ENCODE results near the gene RWDD3. TPM values are rescaled to one million over a fixed set of nuclear protein-coding genes. Genes with fewer than 3 reads are reported as not detected.

The RWDD3 gene
- total RNA-seq, 2 experiments from 2014 or later, result 10.5 to 14.3 TPM

DNA sequence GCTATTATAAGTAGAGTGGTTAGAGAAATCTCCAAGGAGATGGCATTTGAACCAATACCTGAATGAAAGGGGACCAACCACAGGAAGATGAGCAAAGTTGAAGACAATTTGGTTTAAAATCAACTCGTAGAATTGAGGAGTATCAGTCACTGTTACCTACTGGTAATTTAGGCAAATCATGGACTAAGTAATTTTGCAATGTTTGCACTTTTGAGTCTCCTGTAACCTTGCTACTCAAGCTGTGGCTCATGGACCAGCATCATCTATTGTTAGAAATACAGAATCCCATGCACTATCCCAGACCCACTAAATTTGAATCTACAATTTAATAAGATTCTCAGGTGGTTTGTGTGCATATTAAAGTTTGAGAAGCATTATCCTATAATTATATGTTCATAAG, 21.8 kb downstream of the RWDD3 start:
- peaks cover 18% of the 10 kb centered on the region for H3K36me3 Mint-ChIP-seq (ENCODE audit: low read depth)
- CTCF ChIA-PET, result interaction anchor here (0.7 to 1.4 kb wide), 2 partner anchors 22 to 337 kb away, joined by 3 to 4 read pairs; partner anchors contain the start of gene RWDD3
- POLR2A ChIA-PET, result no interaction called here
- no peak for ATAC-seq
- no peak overlapping the region for H3K4me3 Mint-ChIP-seq
- H3K4me1 Mint-ChIP-seq, result no peaks in the 10 kb centered on the region
- no peak overlapping the region for H3K27ac Mint-ChIP-seq
- no peaks in the 10 kb centered on the region for H3K27me3 Mint-ChIP-seq
- DNase-seq, result no peak
- peaks cover 3% of the 10 kb centered on the region for H3K9me3 Mint-ChIP-seq (ENCODE audit: low read depth)
- intact Hi-C loops (cut with DNase I, micrococcal nuclease), result no loop called here

DNA sequence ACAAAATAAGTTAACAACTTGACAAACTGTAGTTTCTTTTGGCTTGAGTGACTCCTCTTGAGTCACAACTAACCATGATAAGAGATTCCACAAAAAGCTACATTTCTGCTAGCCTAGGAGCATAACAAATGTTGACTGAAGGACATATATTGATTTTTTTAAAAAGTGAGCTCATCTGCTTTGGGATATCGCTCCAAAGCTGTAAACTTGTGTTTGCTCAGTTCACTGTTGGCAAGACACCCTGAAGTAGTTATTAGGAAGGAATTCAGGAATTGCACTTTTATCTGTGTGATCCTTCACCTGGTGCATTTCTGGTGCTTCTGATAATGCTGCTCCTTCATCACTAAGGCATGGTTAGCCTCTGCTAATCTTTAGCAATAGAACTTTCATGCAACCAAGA, 23.7 kb downstream of the RWDD3 start:
- ChIA-PET CTCF (no interaction called here), POLR2A (no interaction called here)
- intact Hi-C loops (cut with DNase I, micrococcal nuclease), result no loop called here
- Mint-ChIP-seq H3K9me3 (ENCODE audit: low read depth) (peaks cover 3% of the 10 kb centered on the region), H3K27me3 (no peaks in the 10 kb centered on the region), H3K36me3 (ENCODE audit: low read depth) (peaks cover 7% of the 10 kb centered on the region), H3K27ac (no peak overlapping the region), H3K4me1 (no peaks in the 10 kb centered on the region), H3K4me3 (no peak overlapping the region)
- DNase-seq, result no peak
- ATAC-seq, result no peak

DNA sequence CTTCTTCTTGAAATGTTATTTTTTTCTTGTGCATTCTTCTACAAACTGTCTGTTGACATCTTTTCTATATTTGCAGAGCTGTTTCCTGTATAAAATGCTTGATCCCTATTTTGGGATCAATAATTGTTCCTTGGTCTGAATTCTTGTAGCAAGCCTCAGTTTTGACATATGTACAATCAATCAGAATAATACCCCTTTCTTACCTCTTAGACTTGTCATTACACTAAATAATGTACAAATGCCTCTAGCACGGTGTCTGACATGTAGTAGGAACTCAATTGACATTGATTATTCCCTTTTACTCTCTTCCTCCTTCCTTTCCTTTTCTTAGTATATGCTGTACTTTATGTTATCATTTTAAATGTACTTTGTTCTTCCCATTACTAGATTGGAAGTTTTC, 25.2 kb downstream of the RWDD3 start:
- H3K4me3 Mint-ChIP-seq, result no peak overlapping the region
- H3K4me1 Mint-ChIP-seq, result no peaks in the 10 kb centered on the region
- H3K27me3 Mint-ChIP-seq, result no peaks in the 10 kb centered on the region

DNA sequence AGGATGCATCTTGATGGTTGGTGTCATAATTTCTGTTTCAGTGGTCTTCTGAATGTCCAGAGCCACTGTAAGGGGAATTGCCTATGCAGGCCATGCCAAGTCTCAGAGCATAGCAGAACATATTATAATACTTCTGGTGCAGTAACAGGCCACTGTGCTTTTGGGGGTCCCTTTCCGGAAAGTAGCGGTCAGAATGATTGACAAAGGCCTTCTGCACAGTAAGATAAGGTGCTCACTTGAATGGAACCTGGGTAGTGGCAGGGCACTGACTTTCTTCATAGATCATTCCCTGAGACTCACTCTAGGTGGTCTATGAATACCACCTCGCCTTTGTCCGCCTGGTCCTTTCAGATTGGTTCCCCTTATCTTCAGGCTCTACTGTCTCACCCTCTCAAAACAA, 28.9 kb downstream of the RWDD3 start:
- Mint-ChIP-seq H3K4me1 (no peaks in the 10 kb centered on the region), H3K27me3 (peaks cover 4% of the 10 kb centered on the region), H3K27ac (no peak overlapping the region), H3K4me3 (no peak overlapping the region), H3K36me3 (ENCODE audit: low read depth) (no peaks in the 10 kb centered on the region), H3K9me3 (ENCODE audit: low read depth) (no peaks in the 10 kb centered on the region)
- CTCF ChIA-PET, result no interaction called here
- no peak for DNase-seq
- intact Hi-C loops (cut with DNase I, micrococcal nuclease), result no loop called here
- no peak for ATAC-seq
- POLR2A ChIA-PET, result no interaction called here

More for the DNA sequence above, 25.2 kb downstream of the RWDD3 start:
- intact Hi-C loops (cut with DNase I, micrococcal nuclease), result no loop called here
- H3K36me3 Mint-ChIP-seq (ENCODE audit: low read depth), result no peaks in the 10 kb centered on the region
- H3K9me3 Mint-ChIP-seq (ENCODE audit: low read depth), result no peaks in the 10 kb centered on the region
- CTCF ChIA-PET, result no interaction called here
- POLR2A ChIA-PET, result no interaction called here
- H3K27ac Mint-ChIP-seq, result no peak overlapping the region
- DNase-seq (no peak), ATAC-seq (no peak)

- Mint-ChIP-seq H3K4me1 (no peaks in the 10 kb centered on the region), H3K27me3 (peaks cover 4% of the 10 kb centered on the region), H3K27ac (no peak overlapping the region), H3K9me3 (ENCODE audit: low read depth) (no peaks in the 10 kb centered on the region), H3K36me3 (ENCODE audit: low read depth) (no peaks in the 10 kb centered on the region), H3K4me3 (no peak overlapping the region)
- POLR2A ChIA-PET, result no interaction called here
- DNase-seq, result no peak
- CTCF ChIA-PET, result no interaction called here
- intact Hi-C loops (cut with DNase I, micrococcal nuclease), result no loop called here
- ATAC-seq, result no peak
These were observed 29.4 kb downstream of the RWDD3 start for GRCh38 chr1:95263450-95263849.

- no peak for ATAC-seq
- no peaks in the 10 kb centered on the region for H3K9me3 Mint-ChIP-seq (ENCODE audit: low read depth)
- no peak overlapping the region for H3K4me3 Mint-ChIP-seq
- H3K27me3 Mint-ChIP-seq, result peaks cover 6% of the 10 kb centered on the region
- H3K27ac Mint-ChIP-seq, result no peak overlapping the region
- H3K4me1 Mint-ChIP-seq, result no peaks in the 10 kb centered on the region
- no peaks in the 10 kb centered on the region for H3K36me3 Mint-ChIP-seq (ENCODE audit: low read depth)
- POLR2A ChIA-PET, result no interaction called here
- intact Hi-C loops (cut with DNase I, micrococcal nuclease), result no loop called here
- CTCF ChIA-PET, result no interaction called here
- no peak for DNase-seq
These were observed 31.1 kb downstream of the RWDD3 start for GRCh38 chr1:95265106-95265505.

DNA sequence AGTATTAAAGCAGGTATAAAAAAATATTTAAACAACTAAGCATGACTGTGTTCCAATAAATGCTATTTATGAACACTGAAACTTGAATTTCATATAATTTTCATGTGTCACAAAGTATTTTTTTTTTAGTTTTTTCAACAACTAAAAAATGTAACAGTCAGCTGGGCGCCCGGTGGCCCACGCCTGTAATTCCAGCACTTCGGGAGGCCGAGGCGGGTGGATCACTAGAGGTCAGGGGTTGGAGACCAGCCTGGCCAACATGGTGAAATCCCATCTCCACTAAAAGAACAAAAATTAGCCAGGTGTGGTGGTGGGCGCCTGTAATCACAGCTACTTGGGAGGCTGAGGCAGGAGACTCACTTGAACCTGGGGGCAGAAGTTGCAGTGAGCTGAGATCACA, 42.4 kb downstream of the RWDD3 start:
- no peaks in the 10 kb centered on the region for H3K27me3 Mint-ChIP-seq
- intact Hi-C loops (cut with DNase I, micrococcal nuclease), result no loop called here
- POLR2A ChIA-PET, result no interaction called here
- H3K4me1 Mint-ChIP-seq, result no peaks in the 10 kb centered on the region
- DNase-seq (no peak), ATAC-seq (no peak)
- peaks cover 4% of the 10 kb centered on the region for H3K9me3 Mint-ChIP-seq (ENCODE audit: low read depth)
- H3K4me3 Mint-ChIP-seq, result no peak overlapping the region
- no peaks in the 10 kb centered on the region for H3K36me3 Mint-ChIP-seq (ENCODE audit: low read depth)
- CTCF ChIA-PET, result no interaction called here
- no peak overlapping the region for H3K27ac Mint-ChIP-seq

- DNase-seq (no peak), ATAC-seq (no peak)
- Mint-ChIP-seq H3K27me3 (no peaks in the 10 kb centered on the region), H3K9me3 (ENCODE audit: low read depth) (peaks cover 4% of the 10 kb centered on the region), H3K36me3 (ENCODE audit: low read depth) (no peaks in the 10 kb centered on the region), H3K4me3 (no peak overlapping the region), H3K4me1 (no peaks in the 10 kb centered on the region), H3K27ac (no peak overlapping the region)
- CTCF ChIA-PET, result no interaction called here
- POLR2A ChIA-PET, result no interaction called here
- intact Hi-C loops (cut with DNase I, micrococcal nuclease), result no loop called here
These were observed 44.4 kb downstream of the RWDD3 start for GRCh38 chr1:95278173-95279006.

GRCh38 chr1:95281781-95282517, 47.9 kb downstream of the RWDD3 start:
- ATAC-seq, result no peak
- CTCF ChIA-PET, result interaction anchor here (0.6 kb wide), 1 partner anchor 56 kb away, joined by 3 read pairs; no protein-coding TSS in a partner anchor
- DNase-seq, result no peak
- no peaks in the 10 kb centered on the region for H3K9me3 Mint-ChIP-seq (ENCODE audit: low read depth)
- intact Hi-C loops (cut with DNase I, micrococcal nuclease), result no loop called here
- no peak overlapping the region for H3K27ac Mint-ChIP-seq
- no peaks in the 10 kb centered on the region for H3K36me3 Mint-ChIP-seq (ENCODE audit: low read depth)
- no peaks in the 10 kb centered on the region for H3K4me1 Mint-ChIP-seq
- POLR2A ChIA-PET, result no interaction called here
- no peaks in the 10 kb centered on the region for H3K27me3 Mint-ChIP-seq
- no peak overlapping the region for H3K4me3 Mint-ChIP-seq

GRCh38 chr1:95282518-95282895, 48.5 kb downstream of the RWDD3 start:
- no peak for ATAC-seq
- POLR2A ChIA-PET, result no interaction called here
- Mint-ChIP-seq H3K27me3 (no peaks in the 10 kb centered on the region), H3K36me3 (ENCODE audit: low read depth) (no peaks in the 10 kb centered on the region), H3K27ac (no peak overlapping the region), H3K9me3 (ENCODE audit: low read depth) (no peaks in the 10 kb centered on the region), H3K4me3 (no peak overlapping the region), H3K4me1 (no peaks in the 10 kb centered on the region)
- CTCF ChIA-PET, result no interaction called here
- no peak for DNase-seq
- intact Hi-C loops (cut with DNase I, micrococcal nuclease), result no loop called here

DNA sequence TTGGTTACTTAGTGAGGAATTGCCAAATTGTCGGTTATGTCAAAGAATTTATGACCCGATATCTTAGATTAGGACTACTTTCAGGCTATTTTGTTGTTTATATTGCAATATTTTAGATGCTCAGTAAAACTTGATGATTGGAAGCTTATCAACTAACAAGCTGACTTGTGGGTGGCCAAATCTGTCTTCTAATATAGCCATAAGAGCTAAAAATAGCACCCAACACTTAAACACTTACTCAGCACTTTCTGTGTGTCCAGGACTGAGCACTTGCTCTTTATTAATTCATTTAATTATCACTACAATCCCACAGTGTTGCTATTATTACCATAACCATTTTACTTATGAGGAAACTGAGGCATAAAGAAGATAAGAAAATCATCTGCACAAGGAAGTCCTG, 50.4 kb downstream of the RWDD3 start:
- CTCF ChIA-PET, result no interaction called here
- H3K4me3 Mint-ChIP-seq, result no peak overlapping the region
- peaks cover under 1% of the 10 kb centered on the region for H3K27me3 Mint-ChIP-seq
- intact Hi-C loops (cut with DNase I, micrococcal nuclease), result no loop called here
- POLR2A ChIA-PET, result no interaction called here
- H3K9me3 Mint-ChIP-seq (ENCODE audit: low read depth), result no peaks in the 10 kb centered on the region
- ATAC-seq (no peak), DNase-seq (no peak)
- H3K36me3 Mint-ChIP-seq (ENCODE audit: low read depth), result no peaks in the 10 kb centered on the region
- H3K27ac Mint-ChIP-seq, result no peak overlapping the region
- H3K4me1 Mint-ChIP-seq, result no peaks in the 10 kb centered on the region

- ATAC-seq, result no peak
- no peaks in the 10 kb centered on the region for H3K9me3 Mint-ChIP-seq (ENCODE audit: low read depth)
- no peaks in the 10 kb centered on the region for H3K4me1 Mint-ChIP-seq
- H3K4me3 Mint-ChIP-seq, result no peak overlapping the region
- H3K27ac Mint-ChIP-seq, result no peak overlapping the region
- H3K36me3 Mint-ChIP-seq (ENCODE audit: low read depth), result no peaks in the 10 kb centered on the region
- POLR2A ChIA-PET, result no interaction called here
- H3K27me3 Mint-ChIP-seq, result peaks cover 3% of the 10 kb centered on the region
- CTCF ChIA-PET, result no interaction called here
- intact Hi-C loops (cut with DNase I, micrococcal nuclease), result no loop called here
- DNase-seq, result no peak
These were observed 52.5 kb downstream of the RWDD3 start for GRCh38 chr1:95286479-95286878.

Measured in activated CD4-positive, alpha-beta T cell treated with anti-CD3 and anti-CD28 coated beads for 36 hours (primary cell).